ENCODE measurements around the gene EFR3B. TPM values are rescaled to one million over a fixed set of nuclear protein-coding genes. Genes with fewer than 3 reads are reported as not detected.

Gene EFR3B
- total and polyA plus RNA-seq, 10 of the 15 experiments (the other 5 are each of a cell fraction or from before 2014, with no cell fraction given), result 0.12 to 3.9 (median 1.8) TPM

GRCh38 chr2:25129901-25130520 lies 88.1 kb downstream of the EFR3B start:
- no TSS peak for BruUV-seq (replicated peaks)
- in situ Hi-C loops (cut with MboI), result loop anchor here (5.0 kb wide), 2 partner anchors 153 to 723 kb away; no protein-coding TSS in a partner anchor
- no peak for TF ChIP-seq BCLAF1 (IDR thresholded peaks at IDR 0.05)
- no peak for TF ChIP-seq ZNF24 (IDR thresholded peaks at IDR 0.05)
- no peak for TF ChIP-seq MEF2B (IDR thresholded peaks at IDR 0.05; ENCODE audit: partially characterized antibody, poor library complexity, severe bottlenecking)
- TF ChIP-seq SUZ12 (IDR thresholded peaks at IDR 0.05; ENCODE audit: unreplicated experiment), result no peak
- no peak for TF ChIP-seq NR2C1 (IDR thresholded peaks at IDR 0.05)
- no peak for TF ChIP-seq IRF4 (IDR thresholded peaks at IDR 0.05; ENCODE audit: low read depth, low read length)
- no peak for TF ChIP-seq BHLHE40 (IDR thresholded peaks at IDR 0.05; ENCODE audit: borderline replicate concordance in 1 of 2, low read depth in 2 of 2, low read length in 1 of 2)
- no peak for TF ChIP-seq ZNF687 (IDR thresholded peaks at IDR 0.05)
- TF ChIP-seq RAD51 (IDR thresholded peaks at IDR 0.05), result no peak
- no peak for TF ChIP-seq SP1 (IDR thresholded peaks at IDR 0.05; ENCODE audit: low read depth, low read length)
- no peak for TF ChIP-seq EED (IDR thresholded peaks at IDR 0.05; ENCODE audit: low read depth)
- no peak for TF ChIP-seq FOS (IDR thresholded peaks at IDR 0.05; ENCODE audit: borderline replicate concordance, extremely low read depth, insufficient read length)
- TF ChIP-seq BMI1 (IDR thresholded peaks at IDR 0.05; ENCODE audit: borderline replicate concordance), result no peak

More at GRCh38 chr2:25129901-25130520, 88.1 kb downstream of the EFR3B start:
- Histone ChIP-seq H3K27me3 (replicated peaks in 1 of 2; ENCODE audit: control insufficient read depth in 2 of 2, insufficient read depth in 2 of 2, low read length in 1 of 2) (peaks cover 0 to 5% of the 10 kb centered on the region in 2 experiments; a peak in 3 of 4 replicates), H3K9me3 (replicated peaks; ENCODE audit: control insufficient read depth, insufficient read depth, low read length) (no peaks in the 10 kb centered on the region), H3K9ac (ENCODE audit: control insufficient read depth, insufficient read depth, low read length) (no peak overlapping the region), H3K4me2 (ENCODE audit: control insufficient read depth, insufficient read depth) (no peak overlapping the region), H2AFZ (ENCODE audit: control insufficient read depth, low read depth, low read length) (no peak overlapping the region), H3K4me1 (ENCODE audit: control insufficient read depth, insufficient read depth, low read length) (no peaks in the 10 kb centered on the region), H3K79me2 (ENCODE audit: control insufficient read depth, insufficient read depth, low read length) (no peaks in the 10 kb centered on the region), H3K4me3 (no peak overlapping the region), H3K36me3 (ENCODE audit: control insufficient read depth in 2 of 2, insufficient read depth in 2 of 2, low read length in 1 of 2) (no peaks in the 10 kb centered on the region), H4K20me1 (ENCODE audit: control insufficient read depth, insufficient read depth) (no peaks in the 10 kb centered on the region), H3K27ac (ENCODE audit: control insufficient read depth, insufficient read depth) (no peak overlapping the region)
- ChIA-PET POLR2A (interaction anchor here (1.2 kb wide), 1 partner anchor 155 kb away, joined by 6 read pairs; no protein-coding TSS in a partner anchor), RAD21 (ENCODE audit: unreplicated experiment) (interaction anchor here (0.6 to 5.7 kb wide), 14 partner anchors 15 to 1789 kb away, joined by 3 to 97 read pairs (median 5); no protein-coding TSS in a partner anchor), CTCF (interaction anchor here (0.6 to 4.5 kb wide), 11 partner anchors 10 to 720 kb away, joined by 3 to 174 read pairs (median 6); no protein-coding TSS in a partner anchor), SMC1A (ENCODE audit: uncharacterized antibody, unreplicated experiment) (interaction anchor here (1.1 to 5.5 kb wide), 9 partner anchors 10 to 720 kb away, joined by 3 to 74 read pairs (median 4); no protein-coding TSS in a partner anchor)
- no peak for DNase-seq (ENCODE audit: low read depth, low spot score)
- WGBS (ENCODE audit: insufficient coverage, insufficient replicate concordance, low lambda C conversion rate, missing lambda C conversion rate), result 65% methylated on average over 15 of the region's 15 CpGs
- FAIRE-seq, result no peak
- ATAC-seq, result peak; percentile 17; the same call in 2 of the 3 replicates
- intact Hi-C loops (cut with micrococcal nuclease; ENCODE audit: unreplicated experiment), result loop anchor here (1.0 to 10.0 kb wide), 3 partner anchors 155 to 720 kb away; no protein-coding TSS in a partner anchor
